WTC11 (cell line): Measurements from ENCODE around the gene PFDN5. TPM values are rescaled to one million over a fixed set of nuclear protein-coding genes. Genes with fewer than 3 reads are reported as not detected.

ENCODE experiments used
- ATAC-seq: fragments of 200-7000 bp; cut with Tn5 transposase; 2 replicates; pipeline ENCODE4 v1.10.0; 2021; ENCODE audit warnings: mild to moderate bottlenecking, moderate library complexity
- CTCF ChIA-PET: fragments of 300-600 bp; sonication (Branson Sonifier 250); formaldehyde crosslinking; loops from one replicate; lab custom pipeline; 2021; ENCODE audit warnings: antibody characterized with exemption; lab: Charles Lee
- POLR2A ChIA-PET: fragments of 350-600 bp; sonication (Branson Sonifier 250); formaldehyde crosslinking; loops from one replicate; lab custom pipeline; 2021; ENCODE audit warnings: antibody characterized with exemption; lab: Charles Lee
- DNase-seq: peaks from one replicate; pipeline ENCODE4 v3.0.0; 2021; ENCODE audit warnings: low spot score
- H3K27ac Mint-ChIP-seq: 2 replicates; pipeline ENCODE4 v1.8.0; 2021; ENCODE audit warnings: mixed read lengths
- H3K27me3 Mint-ChIP-seq: 2 replicates; pipeline ENCODE4 v1.8.0; 2021; ENCODE audit warnings: low read depth, mild to moderate bottlenecking, moderate library complexity, mixed read lengths
- H3K36me3 Mint-ChIP-seq: 2 replicates; pipeline ENCODE4 v1.8.0; 2021; ENCODE audit warnings: mixed read lengths
- H3K4me1 Mint-ChIP-seq: 2 replicates; pipeline ENCODE4 v1.8.0; 2022; ENCODE audit warnings: mixed read lengths
- H3K4me3 Mint-ChIP-seq: 2 replicates; pipeline ENCODE4 v1.8.0; 2021; ENCODE audit warnings: mild to moderate bottlenecking, moderate library complexity, mixed read lengths
- H3K9me3 Mint-ChIP-seq: 2 replicates; pipeline ENCODE4 v1.8.0; 2021; ENCODE audit warnings: mixed read lengths
- ESRRA ChIP-seq: sonication (generic); formaldehyde crosslinking; IDR thresholded peaks from 2 replicates; pipeline ENCODE4 v1.8.1; 2022; ENCODE audit warnings: mild to moderate bottlenecking, missing genetic modification reagents, borderline replicate concordance
- ETV6 ChIP-seq: sonication (generic); formaldehyde crosslinking; IDR thresholded peaks from 2 replicates; pipeline ENCODE4 v1.8.1; 2022; ENCODE audit warnings: mild to moderate bottlenecking, missing genetic modification reagents
- GRHL2 ChIP-seq: fragments of 250-450 bp; sonication (Bioruptor Pico); IDR thresholded peaks from 2 replicates; pipeline ENCODE4 v1.8.0; 2022; ENCODE audit warnings: mild to moderate bottlenecking, moderate library complexity; ENCODE audit not compliant: insufficient replicate concordance, severe bottlenecking
- GTF2I ChIP-seq: fragments of 250-450 bp; sonication (Bioruptor Pico); conservative IDR thresholded peaks from 2 replicates; pipeline ENCODE4 v1.4.0; 2021; ENCODE audit warnings: mild to moderate bottlenecking
- NFYB ChIP-seq: sonication (generic); formaldehyde crosslinking; conservative IDR thresholded peaks from 2 replicates; pipeline ENCODE4 v1.8.0; 2022; ENCODE audit warnings: low read depth, missing genetic modification reagents
- NR2C2 ChIP-seq: sonication (generic); formaldehyde crosslinking; IDR thresholded peaks from 2 replicates; pipeline ENCODE4 v1.8.0; 2022; ENCODE audit warnings: mild to moderate bottlenecking, missing genetic modification reagents
- NR3C1 ChIP-seq: sonication (generic); formaldehyde crosslinking; conservative IDR thresholded peaks from 2 replicates; pipeline ENCODE4 v1.8.1; 2023; ENCODE audit warnings: low read depth, mild to moderate bottlenecking, missing genetic modification reagents
- RELA ChIP-seq: sonication (generic); formaldehyde crosslinking; IDR thresholded peaks from 2 replicates; pipeline ENCODE4 v1.8.1; 2022; ENCODE audit warnings: missing genetic modification reagents, mild to moderate bottlenecking, borderline replicate concordance
- SOX15 ChIP-seq: fragments of 250-450 bp; sonication (Bioruptor Pico); IDR thresholded peaks from 2 replicates; pipeline ENCODE4 v1.9.0; 2021; ENCODE audit warnings: mild to moderate bottlenecking
- TEAD4 ChIP-seq: sonication (generic); formaldehyde crosslinking; IDR thresholded peaks from 2 replicates; pipeline ENCODE4 v1.8.0; 2022; ENCODE audit warnings: mild to moderate bottlenecking, missing genetic modification reagents
- ZBTB21 ChIP-seq: sonication (generic); formaldehyde crosslinking; IDR thresholded peaks from 2 replicates; pipeline ENCODE4 v1.8.1; 2023; ENCODE audit warnings: mild to moderate bottlenecking, missing genetic modification reagents, borderline replicate concordance
- ZNF219 ChIP-seq: sonication (generic); formaldehyde crosslinking; IDR thresholded peaks from 2 replicates; pipeline ENCODE4 v1.8.0; 2023; ENCODE audit warnings: missing genetic modification reagents, mild to moderate bottlenecking, borderline replicate concordance
- ZNF396 ChIP-seq: fragments of 250-450 bp; sonication (Bioruptor Pico); IDR thresholded peaks from 2 replicates; pipeline ENCODE4 v1.8.0; 2021; ENCODE audit warnings: mild to moderate bottlenecking, moderate library complexity, borderline replicate concordance
- ZNF416 ChIP-seq: fragments of 250-450 bp; sonication (Bioruptor Pico); IDR thresholded peaks from 2 replicates; pipeline ENCODE4 v1.9.0; 2021; ENCODE audit warnings: mild to moderate bottlenecking, inconsistent platforms
- ZNF423 ChIP-seq: fragments of 250-450 bp; sonication (Bioruptor Pico); IDR thresholded peaks from 2 replicates; pipeline ENCODE4 v2.1.2; 2022; ENCODE audit warnings: mild to moderate bottlenecking, moderate library complexity
- total RNA-seq: library from RNA; stranded (reverse); gene quantifications from 3 replicates; pipeline ENCODE4 v1.2.3, GENCODE V29; 2021
- TF ChIP-seq, protein P1 (sequence below): fragments of 250-450 bp; sonication (Bioruptor Pico); IDR thresholded peaks from 2 replicates; pipeline ENCODE4 v1.9.0; 2021; ENCODE audit warnings: mild to moderate bottlenecking
- TF ChIP-seq, protein P2 (sequence below): sonication (generic); formaldehyde crosslinking; IDR thresholded peaks from 2 replicates; pipeline ENCODE4 v1.8.0; 2023; ENCODE audit warnings: mild to moderate bottlenecking, missing genetic modification reagents
- TF ChIP-seq, protein P3 (sequence below): sonication (generic); formaldehyde crosslinking; IDR thresholded peaks from 2 replicates; pipeline ENCODE4 v1.8.0; 2023; ENCODE audit warnings: missing genetic modification reagents
- TF ChIP-seq, protein P4 (sequence below): fragments of 250-450 bp; sonication (Bioruptor Pico); IDR thresholded peaks from 2 replicates; pipeline ENCODE4 v2.1.2; 2022; ENCODE audit warnings: mild to moderate bottlenecking, moderate library complexity
- TF ChIP-seq, protein P5 (sequence below): sonication (generic); formaldehyde crosslinking; IDR thresholded peaks from 2 replicates; pipeline ENCODE4 v1.8.1; 2023; ENCODE audit warnings: mild to moderate bottlenecking, missing genetic modification reagents, moderate library complexity
- TF ChIP-seq, protein P6 (sequence below): fragments of 250-450 bp; sonication (Bioruptor Pico); IDR thresholded peaks from 2 replicates; pipeline ENCODE4 v1.8.0; 2021; ENCODE audit warnings: mild to moderate bottlenecking
- TF ChIP-seq, protein P7 (sequence below): sonication (generic); formaldehyde crosslinking; IDR thresholded peaks from 2 replicates; pipeline ENCODE4 v1.8.0; 2022; ENCODE audit warnings: mild to moderate bottlenecking, missing genetic modification reagents
- TF ChIP-seq, protein P8 (sequence below): sonication (generic); formaldehyde crosslinking; IDR thresholded peaks from 2 replicates; pipeline ENCODE4 v1.8.1; 2023; ENCODE audit warnings: mild to moderate bottlenecking, missing genetic modification reagents
- TF ChIP-seq, protein P9 (sequence below): sonication (generic); formaldehyde crosslinking; IDR thresholded peaks from 2 replicates; pipeline ENCODE4 v1.8.0; 2022; ENCODE audit warnings: mild to moderate bottlenecking, missing genetic modification reagents

The PFDN5 gene
- total RNA-seq, 1 experiment from 2014 or later = 263 TPM

DNA sequence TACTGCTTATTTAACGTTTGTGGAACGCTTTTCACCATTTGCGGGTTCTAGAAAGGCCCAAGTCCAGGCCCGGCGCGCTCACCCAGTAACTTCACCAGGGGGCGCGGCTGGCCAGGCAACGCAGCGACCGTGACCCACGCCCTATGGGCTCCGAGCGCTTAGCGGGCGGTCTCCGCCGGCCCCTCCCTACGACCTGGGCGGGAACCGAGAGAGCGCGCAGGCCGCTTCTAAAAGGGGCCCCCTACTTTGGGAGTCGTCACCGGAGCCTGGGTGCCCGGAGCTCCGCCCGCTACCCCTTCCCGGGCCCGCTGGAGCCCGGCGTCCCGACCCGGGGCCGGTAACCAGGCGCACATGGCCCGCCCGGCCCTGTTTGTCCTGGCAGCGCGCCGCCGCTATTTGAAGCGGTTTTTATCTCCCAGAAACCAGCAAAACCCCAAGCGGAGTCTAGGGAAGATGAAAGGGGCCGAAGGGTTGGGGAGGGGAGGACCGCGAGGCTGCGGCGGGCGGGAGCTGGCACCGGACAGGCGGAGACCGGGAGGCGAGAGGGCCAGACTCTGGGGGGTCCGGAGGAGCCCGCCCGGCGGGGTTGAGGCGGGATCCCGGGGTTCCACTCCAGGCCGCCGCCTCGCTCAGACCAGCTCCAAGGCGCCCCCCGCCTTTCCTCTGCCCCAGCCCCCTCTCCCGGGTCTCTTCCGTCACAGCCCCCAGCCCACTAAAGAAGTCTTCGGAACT lies 29.6 kb downstream of the PFDN5 start:
- POLR2A ChIA-PET = interaction anchor here (0.7 to 0.9 kb wide), 2 partner anchors 318 to 351 kb away, joined by 3 to 5 read pairs; no protein-coding TSS in a partner anchor
- H3K27me3 Mint-ChIP-seq = peaks cover 69% of the 10 kb centered on the region
- TF ChIP-seq, protein P1, sequence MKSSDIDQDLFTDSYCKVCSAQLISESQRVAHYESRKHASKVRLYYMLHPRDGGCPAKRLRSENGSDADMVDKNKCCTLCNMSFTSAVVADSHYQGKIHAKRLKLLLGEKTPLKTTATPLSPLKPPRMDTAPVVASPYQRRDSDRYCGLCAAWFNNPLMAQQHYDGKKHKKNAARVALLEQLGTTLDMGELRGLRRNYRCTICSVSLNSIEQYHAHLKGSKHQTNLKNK (CRISPR knock-in tag) = no peak
- TF ChIP-seq NR2C2 (CRISPR knock-in tag) (no peak), ZNF219 (CRISPR knock-in tag) (no peak), SOX15 (CRISPR knock-in tag) (no peak), GRHL2 (CRISPR knock-in tag) (no peak), ETV6 (peak; percentile 50; the same call in 1 of the 2 replicates), ESRRA (CRISPR knock-in tag) (no peak), ZNF396 (CRISPR knock-in tag) (no peak), ZNF416 (CRISPR knock-in tag) (no peak), ZBTB21 (0 out of 2 replicates have a peak, but pooled peaks have one; percentile 28), TEAD4 (CRISPR knock-in tag) (no peak), ZNF423 (CRISPR knock-in tag) (peak; percentile 75), GTF2I (no peak), NFYB (CRISPR knock-in tag) (no peak), RELA (CRISPR knock-in tag) (no peak), NR3C1 (CRISPR knock-in tag) (no peak)
- TF ChIP-seq, protein P2, sequence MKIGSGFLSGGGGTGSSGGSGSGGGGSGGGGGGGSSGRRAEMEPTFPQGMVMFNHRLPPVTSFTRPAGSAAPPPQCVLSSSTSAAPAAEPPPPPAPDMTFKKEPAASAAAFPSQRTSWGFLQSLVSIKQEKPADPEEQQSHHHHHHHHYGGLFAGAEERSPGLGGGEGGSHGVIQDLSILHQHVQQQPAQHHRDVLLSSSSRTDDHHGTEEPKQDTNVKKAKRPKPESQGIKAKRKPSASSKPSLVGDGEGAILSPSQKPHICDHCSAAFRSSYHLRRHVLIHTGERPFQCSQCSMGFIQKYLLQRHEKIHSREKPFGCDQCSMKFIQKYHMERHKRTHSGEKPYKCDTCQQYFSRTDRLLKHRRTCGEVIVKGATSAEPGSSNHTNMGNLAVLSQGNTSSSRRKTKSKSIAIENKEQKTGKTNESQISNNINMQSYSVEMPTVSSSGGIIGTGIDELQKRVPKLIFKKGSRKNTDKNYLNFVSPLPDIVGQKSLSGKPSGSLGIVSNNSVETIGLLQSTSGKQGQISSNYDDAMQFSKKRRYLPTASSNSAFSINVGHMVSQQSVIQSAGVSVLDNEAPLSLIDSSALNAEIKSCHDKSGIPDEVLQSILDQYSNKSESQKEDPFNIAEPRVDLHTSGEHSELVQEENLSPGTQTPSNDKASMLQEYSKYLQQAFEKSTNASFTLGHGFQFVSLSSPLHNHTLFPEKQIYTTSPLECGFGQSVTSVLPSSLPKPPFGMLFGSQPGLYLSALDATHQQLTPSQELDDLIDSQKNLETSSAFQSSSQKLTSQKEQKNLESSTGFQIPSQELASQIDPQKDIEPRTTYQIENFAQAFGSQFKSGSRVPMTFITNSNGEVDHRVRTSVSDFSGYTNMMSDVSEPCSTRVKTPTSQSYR = 0 out of 2 replicates have a peak, but pooled peaks have one; percentile 34
- TF ChIP-seq, protein P3, sequence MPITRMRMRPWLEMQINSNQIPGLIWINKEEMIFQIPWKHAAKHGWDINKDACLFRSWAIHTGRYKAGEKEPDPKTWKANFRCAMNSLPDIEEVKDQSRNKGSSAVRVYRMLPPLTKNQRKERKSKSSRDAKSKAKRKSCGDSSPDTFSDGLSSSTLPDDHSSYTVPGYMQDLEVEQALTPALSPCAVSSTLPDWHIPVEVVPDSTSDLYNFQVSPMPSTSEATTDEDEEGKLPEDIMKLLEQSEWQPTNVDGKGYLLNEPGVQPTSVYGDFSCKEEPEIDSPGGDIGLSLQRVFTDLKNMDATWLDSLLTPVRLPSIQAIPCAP (CRISPR knock-in tag) = no peak
- TF ChIP-seq, protein P4, sequence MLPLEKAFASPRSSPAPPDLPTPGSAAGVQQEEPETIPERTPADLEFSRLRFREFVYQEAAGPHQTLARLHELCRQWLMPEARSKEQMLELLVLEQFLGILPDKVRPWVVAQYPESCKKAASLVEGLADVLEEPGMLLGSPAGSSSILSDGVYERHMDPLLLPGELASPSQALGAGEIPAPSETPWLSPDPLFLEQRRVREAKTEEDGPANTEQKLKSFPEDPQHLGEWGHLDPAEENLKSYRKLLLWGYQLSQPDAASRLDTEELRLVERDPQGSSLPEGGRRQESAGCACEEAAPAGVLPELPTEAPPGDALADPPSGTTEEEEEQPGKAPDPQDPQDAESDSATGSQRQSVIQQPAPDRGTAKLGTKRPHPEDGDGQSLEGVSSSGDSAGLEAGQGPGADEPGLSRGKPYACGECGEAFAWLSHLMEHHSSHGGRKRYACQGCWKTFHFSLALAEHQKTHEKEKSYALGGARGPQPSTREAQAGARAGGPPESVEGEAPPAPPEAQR = no peak
- TF ChIP-seq, protein P5, sequence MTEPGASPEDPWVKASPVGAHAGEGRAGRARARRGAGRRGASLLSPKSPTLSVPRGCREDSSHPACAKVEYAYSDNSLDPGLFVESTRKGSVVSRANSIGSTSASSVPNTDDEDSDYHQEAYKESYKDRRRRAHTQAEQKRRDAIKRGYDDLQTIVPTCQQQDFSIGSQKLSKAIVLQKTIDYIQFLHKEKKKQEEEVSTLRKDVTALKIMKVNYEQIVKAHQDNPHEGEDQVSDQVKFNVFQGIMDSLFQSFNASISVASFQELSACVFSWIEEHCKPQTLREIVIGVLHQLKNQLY (CRISPR knock-in tag) = no peak
- TF ChIP-seq, protein P6, sequence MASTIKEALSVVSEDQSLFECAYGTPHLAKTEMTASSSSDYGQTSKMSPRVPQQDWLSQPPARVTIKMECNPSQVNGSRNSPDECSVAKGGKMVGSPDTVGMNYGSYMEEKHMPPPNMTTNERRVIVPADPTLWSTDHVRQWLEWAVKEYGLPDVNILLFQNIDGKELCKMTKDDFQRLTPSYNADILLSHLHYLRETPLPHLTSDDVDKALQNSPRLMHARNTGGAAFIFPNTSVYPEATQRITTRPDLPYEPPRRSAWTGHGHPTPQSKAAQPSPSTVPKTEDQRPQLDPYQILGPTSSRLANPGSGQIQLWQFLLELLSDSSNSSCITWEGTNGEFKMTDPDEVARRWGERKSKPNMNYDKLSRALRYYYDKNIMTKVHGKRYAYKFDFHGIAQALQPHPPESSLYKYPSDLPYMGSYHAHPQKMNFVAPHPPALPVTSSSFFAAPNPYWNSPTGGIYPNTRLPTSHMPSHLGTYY (CRISPR knock-in tag) = no peak
- TF ChIP-seq, protein P7, sequence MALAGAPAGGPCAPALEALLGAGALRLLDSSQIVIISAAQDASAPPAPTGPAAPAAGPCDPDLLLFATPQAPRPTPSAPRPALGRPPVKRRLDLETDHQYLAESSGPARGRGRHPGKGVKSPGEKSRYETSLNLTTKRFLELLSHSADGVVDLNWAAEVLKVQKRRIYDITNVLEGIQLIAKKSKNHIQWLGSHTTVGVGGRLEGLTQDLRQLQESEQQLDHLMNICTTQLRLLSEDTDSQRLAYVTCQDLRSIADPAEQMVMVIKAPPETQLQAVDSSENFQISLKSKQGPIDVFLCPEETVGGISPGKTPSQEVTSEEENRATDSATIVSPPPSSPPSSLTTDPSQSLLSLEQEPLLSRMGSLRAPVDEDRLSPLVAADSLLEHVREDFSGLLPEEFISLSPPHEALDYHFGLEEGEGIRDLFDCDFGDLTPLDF (CRISPR knock-in tag) = 0 out of 2 replicates have a peak, but pooled peaks have one; percentile 22
- TF ChIP-seq, protein P8, sequence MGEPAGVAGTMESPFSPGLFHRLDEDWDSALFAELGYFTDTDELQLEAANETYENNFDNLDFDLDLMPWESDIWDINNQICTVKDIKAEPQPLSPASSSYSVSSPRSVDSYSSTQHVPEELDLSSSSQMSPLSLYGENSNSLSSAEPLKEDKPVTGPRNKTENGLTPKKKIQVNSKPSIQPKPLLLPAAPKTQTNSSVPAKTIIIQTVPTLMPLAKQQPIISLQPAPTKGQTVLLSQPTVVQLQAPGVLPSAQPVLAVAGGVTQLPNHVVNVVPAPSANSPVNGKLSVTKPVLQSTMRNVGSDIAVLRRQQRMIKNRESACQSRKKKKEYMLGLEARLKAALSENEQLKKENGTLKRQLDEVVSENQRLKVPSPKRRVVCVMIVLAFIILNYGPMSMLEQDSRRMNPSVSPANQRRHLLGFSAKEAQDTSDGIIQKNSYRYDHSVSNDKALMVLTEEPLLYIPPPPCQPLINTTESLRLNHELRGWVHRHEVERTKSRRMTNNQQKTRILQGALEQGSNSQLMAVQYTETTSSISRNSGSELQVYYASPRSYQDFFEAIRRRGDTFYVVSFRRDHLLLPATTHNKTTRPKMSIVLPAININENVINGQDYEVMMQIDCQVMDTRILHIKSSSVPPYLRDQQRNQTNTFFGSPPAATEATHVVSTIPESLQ (CRISPR knock-in tag) = no peak
- TF ChIP-seq, protein P9, sequence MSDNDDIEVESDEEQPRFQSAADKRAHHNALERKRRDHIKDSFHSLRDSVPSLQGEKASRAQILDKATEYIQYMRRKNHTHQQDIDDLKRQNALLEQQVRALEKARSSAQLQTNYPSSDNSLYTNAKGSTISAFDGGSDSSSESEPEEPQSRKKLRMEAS (CRISPR knock-in tag) = peak; percentile 76

More for the DNA sequence above, 29.6 kb downstream of the PFDN5 start:
- Mint-ChIP-seq H3K4me1 (peaks cover 32% of the 10 kb centered on the region), H3K36me3 (peaks cover 3% of the 10 kb centered on the region; the same call in 1 of the 2 replicates), H3K27ac (0 out of 2 replicates have a peak overlapping the region, but pooled peaks have one; percentile 57), H3K4me3 (peak overlapping the region; percentile 81), H3K9me3 (no peaks in the 10 kb centered on the region)
- DNase-seq (peak; percentile 85), ATAC-seq (peak; percentile 34)
- CTCF ChIA-PET = interaction anchor here (1.0 to 9.5 kb wide), 13 partner anchors 22 to 258 kb away, joined by 3 to 148 read pairs (median 6); partner anchors contain the start of genes PFDN5, SP1 and TARBP2
